ENCODE results near the gene SLC39A1.
"Not testable (repeated sequence)": the region's sequence is repeated elsewhere in the genome, so short reads cannot be mapped to it uniquely, and the experiment has no call there.

The SLC39A1 gene

GRCh38 chr1:153932156-153933131, 30.9 kb downstream of the SLC39A1 start:
- DNase-seq (ENCODE audit: low spot score), result no peak

- no peak for DNase-seq (ENCODE audit: low spot score)
Observed at GRCh38 chr1:153929981-153930948, 33.1 kb downstream of the SLC39A1 start.

GRCh38 chr1:153929426-153929825, 33.9 kb downstream of the SLC39A1 start:
- DNase-seq (ENCODE audit: low spot score), result no peak

- DNase-seq (ENCODE audit: low spot score), result peak; percentile 52
Observed at GRCh38 chr1:153928791-153929341, 34.5 kb downstream of the SLC39A1 start.

GRCh38 chr1:153928245-153928644, 35.1 kb downstream of the SLC39A1 start:
- no peak for DNase-seq (ENCODE audit: low spot score)

GRCh38 chr1:153926405-153926804, 36.9 kb downstream of the SLC39A1 start:
- no peak for DNase-seq (ENCODE audit: low spot score)

GRCh38 chr1:153922972-153923925, 40.1 kb downstream of the SLC39A1 start, which contains the start of gene GATAD2B:
Gene GATAD2B (minus strand): TSS chr1:153922972. CDS start chr1:153828347, 94,625 bp downstream.
- peak; percentile 99 for DNase-seq (ENCODE audit: low spot score)

- DNase-seq (ENCODE audit: low spot score), result peak; percentile 26
Observed at GRCh38 chr1:153922076-153922971, 41.0 kb downstream of the SLC39A1 start.

- DNase-seq (ENCODE audit: low spot score), result no peak
Observed at GRCh38 chr1:153921803-153922075, 41.6 kb downstream of the SLC39A1 start.

- no peak for DNase-seq (ENCODE audit: low spot score)
Observed at GRCh38 chr1:153921080-153921802, 42.1 kb downstream of the SLC39A1 start.

- DNase-seq (ENCODE audit: low spot score), result no peak
Observed at GRCh38 chr1:153919876-153920852, 43.2 kb downstream of the SLC39A1 start.

GRCh38 chr1:153916297-153916696, 47.0 kb downstream of the SLC39A1 start:
- DNase-seq (ENCODE audit: low spot score), result no peak

- no peak for DNase-seq (ENCODE audit: low spot score)
Observed at GRCh38 chr1:153912349-153912748, 51.0 kb downstream of the SLC39A1 start.

GRCh38 chr1:153910560-153910959, 52.8 kb downstream of the SLC39A1 start:
- DNase-seq (ENCODE audit: low spot score), result not testable (repeated sequence)

All from kidney capillary endothelial cell (primary cell).